GM19193 (cell line): ENCODE results near the gene MAGED1.

ENCODE experiments used
- POLR2A ChIP-seq: IDR thresholded peaks from 4 replicates; pipeline ENCODE4 v1.6.1; 2011; ENCODE audit not compliant: insufficient read depth, insufficient read length; ENCODE audit errors: extremely low read depth

Gene MAGED1

GRCh38 chrX:51889851-51890250 is 3.6 kb upstream of the MAGED1 start:
- TF ChIP-seq POLR2A: no peak

- TF ChIP-seq POLR2A: no peak
These were observed 2.2 kb upstream of the MAGED1 start for GRCh38 chrX:51891245-51891644.

GRCh38 chrX:51891821-51892551 is 1.4 kb upstream of the MAGED1 start:
- TF ChIP-seq POLR2A: no peak

- no peak for TF ChIP-seq POLR2A
These were observed 691 bp downstream of the MAGED1 start for GRCh38 chrX:51893931-51894696.

GRCh38 chrX:51894697-51895336 is 1.4 kb downstream of the MAGED1 start:
- peak; percentile 41 for TF ChIP-seq POLR2A

GRCh38 chrX:51896626-51897025 is 3.2 kb downstream of the MAGED1 start:
- TF ChIP-seq POLR2A: no peak

- TF ChIP-seq POLR2A: no peak
These were observed 6.3 kb downstream of the MAGED1 start for GRCh38 chrX:51899741-51900140.

- TF ChIP-seq POLR2A: no peak
These were observed 9.2 kb downstream of the MAGED1 start for GRCh38 chrX:51902510-51903050.

GRCh38 chrX:51905711-51906110 is 12.3 kb downstream of the MAGED1 start:
- no peak for TF ChIP-seq POLR2A

GRCh38 chrX:51917604-51918003 is 24.2 kb downstream of the MAGED1 start:
- TF ChIP-seq POLR2A: no peak

GRCh38 chrX:51922561-51922960 is 29.1 kb downstream of the MAGED1 start:
- TF ChIP-seq POLR2A: no peak

- no peak for TF ChIP-seq POLR2A
These were observed 38.2 kb downstream of the MAGED1 start for GRCh38 chrX:51931566-51932150.
